H9 (cell line): ENCODE data around the gene C19orf47. TPM values are rescaled to one million over a fixed set of nuclear protein-coding genes. Genes with fewer than 3 reads are reported as not detected.

Experiments used
- DNase-seq: peaks from one replicate; pipeline ENCODE4 v3.0.0-alpha.2; 2017
- H2AFZ ChIP-seq: one replicate; pipeline ENCODE4 v1.6.1; 2013; ENCODE audit warnings: mild to moderate bottlenecking, low read length, control low read depth, moderate library complexity
- H2AK5ac ChIP-seq: 2 replicates; pipeline ENCODE4 v1.6.1; 2013; ENCODE audit warnings: low read length, control low read depth, mixed read lengths; ENCODE audit not compliant: insufficient read length
- H2BK120ac ChIP-seq: one replicate; pipeline ENCODE4 v1.6.1; 2013; ENCODE audit warnings: low read depth, mild to moderate bottlenecking, low read length, control low read depth, inconsistent platforms; ENCODE audit not compliant: poor library complexity, severe bottlenecking
- H2BK12ac ChIP-seq: 2 replicates; pipeline ENCODE4 v1.6.1; 2013; ENCODE audit warnings: low read length, control low read depth, mixed read lengths, low read depth; ENCODE audit not compliant: insufficient read length
- H2BK15ac ChIP-seq: 2 replicates; pipeline ENCODE4 v1.6.1; 2013; ENCODE audit warnings: low read depth, low read length, control low read depth
- H2BK20ac ChIP-seq: one replicate; pipeline ENCODE4 v1.6.1; 2013; ENCODE audit warnings: low read depth, mild to moderate bottlenecking, low read length, control low read depth, inconsistent platforms; ENCODE audit not compliant: poor library complexity, severe bottlenecking
- H2BK5ac ChIP-seq: 2 replicates; pipeline ENCODE4 v1.6.1; 2013; ENCODE audit warnings: low read length, control low read depth, mixed read lengths; ENCODE audit not compliant: insufficient read length
- H3K14ac ChIP-seq: 2 replicates; pipeline ENCODE4 v1.6.1; 2013; ENCODE audit warnings: low read length, control low read depth; ENCODE audit not compliant: insufficient read depth
- H3K18ac ChIP-seq: 2 replicates; pipeline ENCODE4 v1.6.1; 2013; ENCODE audit warnings: low read depth, mild to moderate bottlenecking, mixed read lengths, low read length, control low read depth; ENCODE audit not compliant: insufficient read length
- H3K23ac ChIP-seq: 2 replicates; pipeline ENCODE4 v1.6.1; 2013; ENCODE audit warnings: low read length, control low read depth, mixed read lengths, low read depth; ENCODE audit not compliant: insufficient read length
- H3K23me2 ChIP-seq: 2 replicates; pipeline ENCODE4 v1.6.1; 2013; ENCODE audit warnings: low read depth, mild to moderate bottlenecking, mixed read lengths, low read length, control low read depth; ENCODE audit not compliant: insufficient read length, poor library complexity, severe bottlenecking
- H3K27ac ChIP-seq: 2 replicates; pipeline ENCODE4 v1.5.1; 2013; ENCODE audit warnings: low read length, control low read depth, mixed read lengths, low read depth; ENCODE audit not compliant: insufficient read length
- H3K27me3 ChIP-seq: 2 replicates; pipeline ENCODE4 v1.6.1; 2013; ENCODE audit warnings: low read length, control low read depth, inconsistent platforms; ENCODE audit not compliant: insufficient read depth
- H3K4ac ChIP-seq: 2 replicates; pipeline ENCODE4 v1.6.1; 2013; ENCODE audit warnings: low read depth, mild to moderate bottlenecking, control low read depth, inconsistent platforms, low read length, moderate library complexity
- H3K4me1 ChIP-seq: 2 replicates; pipeline ENCODE4 v1.6.1; 2013; ENCODE audit warnings: low read length, control low read depth, inconsistent platforms; ENCODE audit not compliant: insufficient read depth
- H3K4me2 ChIP-seq: 2 replicates; pipeline ENCODE4 v1.6.1; 2013; ENCODE audit warnings: low read length, control low read depth, mixed read lengths; ENCODE audit not compliant: insufficient read length, insufficient read depth
- H3K56ac ChIP-seq: 2 replicates; pipeline ENCODE4 v1.6.1; 2013; ENCODE audit warnings: low read depth, mild to moderate bottlenecking, mixed read lengths, low read length, control low read depth; ENCODE audit not compliant: insufficient read length
- H3K79me1 ChIP-seq: 2 replicates; pipeline ENCODE4 v1.6.1; 2013; ENCODE audit warnings: low read depth, mild to moderate bottlenecking, moderate library complexity, low read length, control low read depth, inconsistent platforms; ENCODE audit not compliant: insufficient read depth, poor library complexity, severe bottlenecking
- H3K79me2 ChIP-seq: 2 replicates; pipeline ENCODE4 v1.6.1; 2013; ENCODE audit warnings: low read length, control low read depth, inconsistent platforms; ENCODE audit not compliant: insufficient read depth
- H3K9ac ChIP-seq: 2 replicates; pipeline ENCODE4 v1.6.1; 2013; ENCODE audit warnings: low read length, control low read depth, mixed read lengths; ENCODE audit not compliant: insufficient read length; ENCODE audit errors: extremely low read depth
- H3K9me3 ChIP-seq: one replicate; pipeline ENCODE4 v1.6.1; 2013; ENCODE audit warnings: low read depth, low read length, inconsistent platforms; ENCODE audit not compliant: control insufficient read depth
- H3T11ph ChIP-seq: one replicate; pipeline ENCODE4 v1.6.1; 2013; ENCODE audit warnings: mild to moderate bottlenecking, low read length, control low read depth, inconsistent platforms
- H4K20me1 ChIP-seq: one replicate; pipeline ENCODE4 v1.6.1; 2013; ENCODE audit not compliant: control insufficient read depth, insufficient read length, insufficient read depth
- H4K5ac ChIP-seq: 2 replicates; pipeline ENCODE4 v1.6.1; 2013; ENCODE audit warnings: low read depth, mild to moderate bottlenecking, mixed read lengths, low read length, control low read depth; ENCODE audit not compliant: insufficient read length
- H4K8ac ChIP-seq: replicated peaks from 2 replicates; pipeline ENCODE4 v1.6.1; 2013; ENCODE audit warnings: low read length, control low read depth, mixed read lengths, low read depth; ENCODE audit not compliant: insufficient read length
- H4K91ac ChIP-seq: 2 replicates; pipeline ENCODE4 v1.6.1; 2013; ENCODE audit warnings: low read depth, mild to moderate bottlenecking, moderate library complexity, mixed read lengths, low read length, control low read depth; ENCODE audit not compliant: insufficient read length
- H3K27ac Mint-ChIP-seq, 3 experiments: 2 replicates in 2 of 3; 3 replicates in 1 of 3; pipeline ENCODE4 v1.8.0; 2020 to 2021; ENCODE audit warnings: mixed read lengths in 3 of 3, mild to moderate bottlenecking in 1 of 3, moderate library complexity in 1 of 3
- H3K27me3 Mint-ChIP-seq: 2 replicates; pipeline ENCODE4 v1.8.0; 2021; ENCODE audit warnings: low read depth, mild to moderate bottlenecking, moderate library complexity, mixed read lengths
- H3K36me3 Mint-ChIP-seq, 3 experiments: 2 replicates in 2 of 3; 3 replicates in 1 of 3; pipeline ENCODE4 v1.8.0; 2020 to 2021; ENCODE audit warnings: low read depth in 3 of 3, mixed read lengths in 3 of 3; ENCODE audit not compliant: insufficient read depth in 1 of 3
- H3K4me1 Mint-ChIP-seq, 2 experiments: 2 replicates each; pipeline ENCODE4 v1.8.0; 2020; ENCODE audit warnings: mixed read lengths in 2 of 2
- H3K4me3 Mint-ChIP-seq, 2 experiments: 2 replicates in 1 of 2; 3 replicates in 1 of 2; pipeline ENCODE4 v1.8.0; 2020 to 2021; ENCODE audit warnings: mild to moderate bottlenecking in 2 of 2, mixed read lengths in 2 of 2, moderate library complexity in 1 of 2
- H3K9me3 Mint-ChIP-seq, 2 experiments: 2 replicates in 1 of 2; 3 replicates in 1 of 2; pipeline ENCODE4 v1.8.0; 2020; ENCODE audit warnings: mild to moderate bottlenecking in 2 of 2, mixed read lengths in 2 of 2, moderate library complexity in 1 of 2
- WGBS: extraction: QIAGEN DNeasy Blood & Tissue Kit; methylation state at CpG from one replicate; pipeline ENCODE4 v1.1.7; 2013; ENCODE audit warnings: missing lambda C conversion rate, low lambda C conversion rate, mixed read lengths; ENCODE audit not compliant: insufficient read length; ENCODE audit errors: extremely low coverage; 5-methylcytosine and 5-hydroxymethylcytosine counted together
- total RNA-seq: library from RNA; stranded (reverse); gene quantifications from 2 replicates; pipeline ENCODE4 v1.2.1, GENCODE V29; 2021
- TF ChIP-seq, protein P1 (sequence below): fragments of 200-600 bp; sonication (generic); conservative IDR thresholded peaks from 3 replicates; pipeline ENCODE4 v1.8.0; 2021; ENCODE audit warnings: antibody characterized with exemption, mild to moderate bottlenecking

Gene C19orf47
- total RNA-seq, 1 experiment from 2014 or later: 19.4 TPM

DNA sequence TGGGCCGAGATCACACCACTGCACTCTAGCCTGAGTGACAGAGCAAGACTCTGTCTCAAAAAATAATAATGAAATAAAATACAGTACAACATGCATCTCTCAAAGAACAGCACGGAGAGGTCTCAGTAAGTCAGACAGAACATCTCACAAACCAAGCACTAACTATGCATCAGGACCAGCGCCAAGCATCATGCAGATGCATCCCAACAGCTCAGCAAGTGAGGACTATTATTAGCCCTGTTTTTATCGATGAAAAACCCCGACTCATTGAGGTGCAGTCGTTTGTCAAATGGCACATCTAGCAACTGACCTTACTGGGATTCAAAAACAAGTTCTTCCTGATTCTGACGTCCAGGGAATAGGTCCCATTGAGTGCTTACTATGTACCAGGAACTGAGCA is 3.8 kb downstream of the C19orf47 start:
- DNase-seq: no peak
- Histone ChIP-seq H2BK5ac (no peak overlapping the region), H4K5ac (no peak overlapping the region), H3K18ac (no peak overlapping the region), H3K23ac (no peak overlapping the region), H2BK12ac (no peak overlapping the region), H3K9me3 (no peaks in the 10 kb centered on the region), H2AK5ac (no peak overlapping the region), H3K4ac (no peak overlapping the region), H3K14ac (no peak overlapping the region), H3T11ph (no peak overlapping the region), H3K27ac (no peak overlapping the region), H4K20me1 (no peaks in the 10 kb centered on the region), H4K8ac (no peak overlapping the region), H3K56ac (no peak overlapping the region), H3K4me1 (no peaks in the 10 kb centered on the region), H2AFZ (no peak overlapping the region), H2BK20ac (no peak overlapping the region), H3K27me3 (no peaks in the 10 kb centered on the region), H3K79me2 (no peaks in the 10 kb centered on the region), H3K4me2 (no peak overlapping the region), H2BK120ac (no peak overlapping the region), H3K9ac (no peak overlapping the region), H2BK15ac (no peak overlapping the region), H4K91ac (no peak overlapping the region), H3K23me2 (peaks cover 6% of the 10 kb centered on the region), H3K79me1 (no peaks in the 10 kb centered on the region)
- Mint-ChIP-seq H3K9me3 (peaks cover 0 to 3% of the 10 kb centered on the region in 2 experiments; a peak in 1 of 5 replicates), H3K27ac (no peak overlapping the region; a peak in 1 of 7 replicates), H3K4me1 (peaks cover 11 to 14% of the 10 kb centered on the region in 2 experiments), H3K27me3 (no peaks in the 10 kb centered on the region), H3K4me3 (no peak overlapping the region), H3K36me3 (peaks cover 0 to 10% (median 7%) of the 10 kb centered on the region in 3 experiments; a peak in 5 of 7 replicates)
- TF ChIP-seq, protein P1, sequence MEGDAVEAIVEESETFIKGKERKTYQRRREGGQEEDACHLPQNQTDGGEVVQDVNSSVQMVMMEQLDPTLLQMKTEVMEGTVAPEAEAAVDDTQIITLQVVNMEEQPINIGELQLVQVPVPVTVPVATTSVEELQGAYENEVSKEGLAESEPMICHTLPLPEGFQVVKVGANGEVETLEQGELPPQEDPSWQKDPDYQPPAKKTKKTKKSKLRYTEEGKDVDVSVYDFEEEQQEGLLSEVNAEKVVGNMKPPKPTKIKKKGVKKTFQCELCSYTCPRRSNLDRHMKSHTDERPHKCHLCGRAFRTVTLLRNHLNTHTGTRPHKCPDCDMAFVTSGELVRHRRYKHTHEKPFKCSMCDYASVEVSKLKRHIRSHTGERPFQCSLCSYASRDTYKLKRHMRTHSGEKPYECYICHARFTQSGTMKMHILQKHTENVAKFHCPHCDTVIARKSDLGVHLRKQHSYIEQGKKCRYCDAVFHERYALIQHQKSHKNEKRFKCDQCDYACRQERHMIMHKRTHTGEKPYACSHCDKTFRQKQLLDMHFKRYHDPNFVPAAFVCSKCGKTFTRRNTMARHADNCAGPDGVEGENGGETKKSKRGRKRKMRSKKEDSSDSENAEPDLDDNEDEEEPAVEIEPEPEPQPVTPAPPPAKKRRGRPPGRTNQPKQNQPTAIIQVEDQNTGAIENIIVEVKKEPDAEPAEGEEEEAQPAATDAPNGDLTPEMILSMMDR: no peak
- WGBS: no CpG with 5 or more reads among the region's 7 CpGs
